Esophagus squamous epithelium (tissue), 5 donors: Measurements from ENCODE around the gene CRELD2. TPM values are rescaled to one million over a fixed set of nuclear protein-coding genes. Genes with fewer than 3 reads are reported as not detected.

ENCODE experiments used
- DNase-seq: peaks from one replicate; lab custom pipeline; 2025; lab: John Stamatoyannopoulos, UW
- H3K27ac ChIP-seq, 4 donors: fragments of 200-600 bp; sonication (generic); one replicate each; pipeline ENCODE4 v1.5.1; 2016 to 2019; ENCODE audit warnings: mild to moderate bottlenecking in 1 of 4
- H3K27me3 ChIP-seq, 4 donors: fragments of 200-600 bp; sonication (generic); 1 replicate in 3 of 4; 2 replicates in 1 of 4; pipeline versions ENCODE4 v1.5.1 to v1.6.0; 2017 to 2021; ENCODE audit warnings: antibody characterized with exemption in 1 of 4
- H3K36me3 ChIP-seq, 3 donors: fragments of 200-600 bp; sonication (generic); one replicate each; pipeline ENCODE4 v1.5.1; 2016 to 2019
- H3K4me1 ChIP-seq, 3 donors: fragments of 200-600 bp; sonication (generic); one replicate each; pipeline ENCODE4 v1.5.1; 2017 to 2019
- H3K4me3 ChIP-seq, 4 donors: fragments of 200-600 bp; sonication (generic); 1 replicate in 3 of 4; 2 replicates in 1 of 4; pipeline ENCODE4 v1.5.1; 2016 to 2019; ENCODE audit warnings: mild to moderate bottlenecking in 2 of 4, moderate library complexity in 1 of 4
- H3K9me3 ChIP-seq, 3 donors: fragments of 200-600 bp; sonication (generic); one replicate each; pipeline ENCODE4 v1.5.1; 2016 to 2019
- POLR2A ChIP-seq, 4 donors: fragments of 450-650 bp; IDR thresholded peaks; one replicate each; pipeline ENCODE4 v1.6.1; 2017; ENCODE audit warnings: antibody characterized with exemption in 4 of 4, mild to moderate bottlenecking in 4 of 4, moderate library complexity in 3 of 4
- WGBS, 2 donors: methylation state at CpG; one replicate each; pipeline ENCODE4 v1.1.5; 2018; 5-methylcytosine and 5-hydroxymethylcytosine counted together
- intact Hi-C: fragments of 100-400 bp; cut with DNase I; formaldehyde crosslinking; loops from one replicate; pipeline ENCODE4 v1.15.0; 2022
- total RNA-seq, 4 donors: library from RNA; depleted of rRNA; stranded (reverse); fragments of >200 nt; gene quantifications; one replicate each; pipeline ENCODE4 v1.1.0, GENCODE V29; 2016
- TF ChIP-seq, protein P1 (sequence below), 6 experiments: fragments of 450-650 bp in 4 of 6; fragments of 200-600 bp in 2 of 6; sonication (generic) in 2 of 6; IDR thresholded peaks; one replicate each; pipeline ENCODE4 v1.5.1; 2016 to 2019; ENCODE audit warnings: antibody characterized with exemption in 6 of 6, mild to moderate bottlenecking in 4 of 6, moderate library complexity in 4 of 6
- donor health status: DM: yes; HTN: yes; CAD: no.

CRELD2 gene
- total RNA-seq, 4 donors from 2014 or later, result 22.7 to 45.7 (median 35.5) TPM

- H3K4me3 ChIP-seq, result no peak overlapping the region
- H3K4me1 ChIP-seq, result no peaks in the 10 kb centered on the region
- H3K36me3 ChIP-seq, result peaks cover 16 to 98% (median 21%) of the 10 kb centered on the region in 3 donors
- DNase-seq, result no peak
- WGBS, 2 donors, result 84 to 97% methylated on average over 5 to 10 of the region's 19 CpGs
- no peaks in the 10 kb centered on the region for H3K9me3 ChIP-seq
- no peak for TF ChIP-seq POLR2A (IDR thresholded peaks at IDR 0.05)
- TF ChIP-seq, protein P1, sequence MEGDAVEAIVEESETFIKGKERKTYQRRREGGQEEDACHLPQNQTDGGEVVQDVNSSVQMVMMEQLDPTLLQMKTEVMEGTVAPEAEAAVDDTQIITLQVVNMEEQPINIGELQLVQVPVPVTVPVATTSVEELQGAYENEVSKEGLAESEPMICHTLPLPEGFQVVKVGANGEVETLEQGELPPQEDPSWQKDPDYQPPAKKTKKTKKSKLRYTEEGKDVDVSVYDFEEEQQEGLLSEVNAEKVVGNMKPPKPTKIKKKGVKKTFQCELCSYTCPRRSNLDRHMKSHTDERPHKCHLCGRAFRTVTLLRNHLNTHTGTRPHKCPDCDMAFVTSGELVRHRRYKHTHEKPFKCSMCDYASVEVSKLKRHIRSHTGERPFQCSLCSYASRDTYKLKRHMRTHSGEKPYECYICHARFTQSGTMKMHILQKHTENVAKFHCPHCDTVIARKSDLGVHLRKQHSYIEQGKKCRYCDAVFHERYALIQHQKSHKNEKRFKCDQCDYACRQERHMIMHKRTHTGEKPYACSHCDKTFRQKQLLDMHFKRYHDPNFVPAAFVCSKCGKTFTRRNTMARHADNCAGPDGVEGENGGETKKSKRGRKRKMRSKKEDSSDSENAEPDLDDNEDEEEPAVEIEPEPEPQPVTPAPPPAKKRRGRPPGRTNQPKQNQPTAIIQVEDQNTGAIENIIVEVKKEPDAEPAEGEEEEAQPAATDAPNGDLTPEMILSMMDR (IDR thresholded peaks at IDR 0.05), result no peak
- intact Hi-C loops, result no loop called here
- H3K27ac ChIP-seq, result no peak overlapping the region
- H3K27me3 ChIP-seq, result no peaks in the 10 kb centered on the region
These were observed 10.6 kb upstream of the CRELD2 start for GRCh38 chr22:49907807-49908206.

GRCh38 chr22:49909476-49910205 is 8.8 kb upstream of the CRELD2 start:
- intact Hi-C loops, result no loop called here
- DNase-seq, result no peak
- WGBS, 2 donors, result 94% methylated on average over 7 to 14 of the region's 23 CpGs
- peaks cover 10 to 98% (median 16%) of the 10 kb centered on the region in 3 donors for H3K36me3 ChIP-seq
- TF ChIP-seq, protein P1 (IDR thresholded peaks at IDR 0.05), result no peak
- TF ChIP-seq POLR2A (IDR thresholded peaks at IDR 0.05), result no peak
- H3K9me3 ChIP-seq, result no peaks in the 10 kb centered on the region
- H3K27me3 ChIP-seq, result no peaks in the 10 kb centered on the region
- no peaks in the 10 kb centered on the region for H3K4me1 ChIP-seq
- no peak overlapping the region for H3K27ac ChIP-seq
- no peak overlapping the region for H3K4me3 ChIP-seq

- no peak overlapping the region for H3K4me3 ChIP-seq
- DNase-seq, result no peak
- no peak overlapping the region for H3K27ac ChIP-seq
- intact Hi-C loops, result no loop called here
- WGBS, 2 donors, result 93 to 96% methylated on average over 9 to 14 of the region's 27 CpGs
- no peaks in the 10 kb centered on the region for H3K4me1 ChIP-seq
- no peaks in the 10 kb centered on the region for H3K9me3 ChIP-seq
- H3K36me3 ChIP-seq, result peaks cover 10 to 95% (median 16%) of the 10 kb centered on the region in 3 donors
- no peak for TF ChIP-seq POLR2A (IDR thresholded peaks at IDR 0.05)
- TF ChIP-seq, protein P1 (IDR thresholded peaks at IDR 0.05), result no peak
- H3K27me3 ChIP-seq, result no peaks in the 10 kb centered on the region
These were observed 7.9 kb upstream of the CRELD2 start for GRCh38 chr22:49910229-49911155.

DNA sequence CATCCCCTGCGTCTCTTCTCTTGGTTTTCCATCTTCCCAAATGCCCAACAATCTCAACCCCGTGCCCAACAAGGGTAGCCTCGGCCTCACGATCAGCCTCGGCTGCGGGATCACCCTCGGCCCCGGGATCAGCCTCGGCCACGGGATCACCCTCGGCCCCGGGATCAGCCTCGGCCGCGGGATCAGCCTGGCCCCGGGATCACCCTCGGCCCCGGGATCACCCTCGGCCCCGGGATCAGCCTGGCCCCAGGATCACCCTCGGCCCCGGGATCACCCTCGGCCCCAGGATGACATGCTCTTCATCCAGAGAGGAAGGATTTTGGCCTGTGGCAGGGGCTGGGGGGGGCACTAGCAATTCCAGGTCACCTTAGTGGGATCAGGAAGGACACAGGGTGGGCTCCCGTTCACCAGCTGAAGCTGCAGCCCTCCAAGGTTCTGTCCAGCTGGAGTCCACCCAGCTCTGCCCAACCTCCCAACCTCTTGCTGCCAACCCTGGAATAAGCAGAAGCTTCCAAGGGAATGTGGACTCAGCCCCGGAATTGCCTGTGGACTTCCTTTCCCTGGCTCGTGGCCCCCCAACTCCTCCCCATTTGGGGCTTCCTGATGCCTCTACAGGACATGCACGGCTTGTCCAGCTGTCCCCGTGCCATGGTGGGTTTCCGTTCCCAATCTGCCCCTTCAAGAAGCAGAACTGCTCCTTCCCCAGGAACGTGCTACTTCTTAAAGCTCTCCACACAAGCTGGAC is 6.4 kb upstream of the CRELD2 start:
- Histone ChIP-seq H3K27ac (no peak overlapping the region), H3K36me3 (peaks cover 10 to 79% (median 16%) of the 10 kb centered on the region in 3 donors), H3K9me3 (no peaks in the 10 kb centered on the region), H3K27me3 (no peaks in the 10 kb centered on the region), H3K4me1 (peaks cover 0 to 8% (median 3%) of the 10 kb centered on the region in 3 donors), H3K4me3 (no peak overlapping the region)
- 90 to 97% methylated on average over 11 to 13 of the region's 30 CpGs for WGBS, 2 donors
- no peak for DNase-seq
- no peak for TF ChIP-seq POLR2A (IDR thresholded peaks at IDR 0.05)
- TF ChIP-seq, protein P1 (IDR thresholded peaks at IDR 0.05), result no peak
- intact Hi-C loops, result no loop called here
